Hematopoietic multipotent progenitor cell treated with erythropoietin and hydrocortisone succinate and interleukin-3 and kit ligand, for 8 days (in vitro differentiated cells): ENCODE data around the gene SSH2.
"Not testable (repeated sequence)": the region's sequence is repeated elsewhere in the genome, so short reads cannot be mapped to it uniquely, and the experiment has no call there.

Source experiments
- DNase-seq: peaks from one replicate; pipeline ENCODE4 v3.0.0-alpha.2; 2015

The SSH2 gene

GRCh38 chr17:29929533-29930408 is at the start of gene SSH2:
Gene SSH2, minus strand, starts transcription at chr17:29930228. Its CDS starts 228 bp downstream, at chr17:29930000.
- peak; percentile 93 for DNase-seq

GRCh38 chr17:29977836-29978235 is 47.8 kb upstream of the SSH2 start:
- DNase-seq = no peak

DNA sequence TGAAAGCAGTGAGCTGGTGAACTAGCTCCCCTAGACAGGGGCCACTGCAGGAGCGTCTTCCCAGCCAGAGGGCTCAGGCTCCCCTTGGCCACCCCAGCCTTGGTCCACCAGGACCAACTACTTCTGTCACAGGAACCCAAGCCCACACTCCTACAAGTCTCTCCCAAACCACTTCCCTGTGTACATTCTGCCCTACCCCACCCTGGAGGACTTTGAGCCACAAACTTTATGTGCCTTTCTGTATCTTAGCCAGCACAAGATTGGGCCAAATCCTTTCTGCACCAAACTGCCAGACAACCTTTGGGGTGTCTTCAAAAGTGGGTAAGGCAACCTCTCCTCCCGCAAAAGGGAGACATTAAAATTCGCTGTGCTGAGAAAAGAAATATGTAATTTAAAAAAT is 43.0 kb upstream of the SSH2 start:
- DNase-seq = no peak

GRCh38 chr17:29972277-29972676 is 42.2 kb upstream of the SSH2 start:
- DNase-seq = no peak

DNA sequence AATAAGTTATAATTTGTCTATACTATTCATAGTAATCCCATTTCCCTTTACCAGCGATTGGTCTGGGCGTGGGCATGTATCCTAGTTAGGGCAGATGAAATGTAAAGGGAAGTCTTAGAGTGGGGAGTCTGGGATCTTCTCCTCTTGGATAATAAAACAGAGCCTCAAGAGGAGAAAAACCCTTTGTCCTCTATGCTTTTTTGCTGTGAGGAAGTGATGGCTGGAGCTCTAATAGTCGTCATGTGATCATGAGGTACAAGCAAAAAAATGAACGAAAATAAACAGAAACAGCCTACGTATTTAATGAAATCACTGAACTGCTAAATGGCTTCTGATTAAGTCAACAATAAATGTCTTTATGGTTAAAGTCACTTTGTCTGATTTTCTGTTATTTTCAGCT is 38.2 kb upstream of the SSH2 start:
- DNase-seq = no peak

DNA sequence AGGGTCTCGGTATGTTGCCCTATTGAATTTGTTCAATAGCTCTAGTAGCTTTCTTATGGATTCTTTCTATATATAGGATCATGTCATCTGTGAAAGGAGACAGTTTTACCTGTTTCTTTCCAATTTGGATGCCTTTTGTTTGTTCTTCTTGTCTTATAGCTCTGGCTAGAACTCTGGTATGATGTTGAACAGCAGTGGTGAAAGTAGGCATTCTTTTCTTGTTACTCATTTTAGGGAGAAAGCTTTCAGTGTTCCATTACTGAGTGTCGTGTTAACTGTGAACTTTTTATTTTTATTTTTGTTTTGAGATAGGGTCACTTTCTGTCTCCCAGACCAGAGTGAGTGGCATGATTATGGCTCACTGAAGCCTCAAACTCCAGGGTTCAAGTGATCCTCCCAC is 32.6 kb upstream of the SSH2 start:
- DNase-seq = no peak

DNA sequence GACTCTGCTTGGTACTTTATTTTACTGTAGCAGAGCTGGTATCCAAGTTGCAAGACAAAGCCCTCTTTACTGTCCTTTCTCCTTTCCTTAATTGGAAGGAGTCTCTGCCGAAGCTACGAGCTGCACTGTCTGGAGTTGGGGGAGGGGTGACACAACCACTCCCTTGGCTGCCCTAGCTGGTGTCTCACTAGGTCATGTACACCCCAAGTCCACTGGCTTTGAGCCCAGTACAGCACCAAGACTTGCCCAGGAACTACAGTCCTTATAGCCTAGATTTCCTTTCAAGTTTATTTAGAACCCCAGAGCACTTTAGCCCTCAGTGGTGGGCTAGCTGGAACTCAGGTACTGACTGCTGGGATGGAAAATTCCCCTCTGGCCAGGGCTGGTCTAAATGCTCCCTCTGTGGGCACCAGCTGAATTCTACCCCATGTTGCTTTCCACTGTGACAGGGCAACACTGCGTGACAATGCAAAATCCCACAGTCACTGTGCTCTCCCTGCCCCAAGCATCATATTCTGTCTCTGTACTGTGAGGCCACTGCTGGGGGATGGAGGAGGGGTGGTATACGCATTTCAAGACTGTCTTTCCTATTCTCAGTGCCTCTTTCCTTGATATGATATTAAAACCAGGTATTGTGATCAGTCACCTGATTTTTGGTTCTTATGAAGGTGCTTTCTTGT is 29.8 kb upstream of the SSH2 start:
- DNase-seq = no peak

DNA sequence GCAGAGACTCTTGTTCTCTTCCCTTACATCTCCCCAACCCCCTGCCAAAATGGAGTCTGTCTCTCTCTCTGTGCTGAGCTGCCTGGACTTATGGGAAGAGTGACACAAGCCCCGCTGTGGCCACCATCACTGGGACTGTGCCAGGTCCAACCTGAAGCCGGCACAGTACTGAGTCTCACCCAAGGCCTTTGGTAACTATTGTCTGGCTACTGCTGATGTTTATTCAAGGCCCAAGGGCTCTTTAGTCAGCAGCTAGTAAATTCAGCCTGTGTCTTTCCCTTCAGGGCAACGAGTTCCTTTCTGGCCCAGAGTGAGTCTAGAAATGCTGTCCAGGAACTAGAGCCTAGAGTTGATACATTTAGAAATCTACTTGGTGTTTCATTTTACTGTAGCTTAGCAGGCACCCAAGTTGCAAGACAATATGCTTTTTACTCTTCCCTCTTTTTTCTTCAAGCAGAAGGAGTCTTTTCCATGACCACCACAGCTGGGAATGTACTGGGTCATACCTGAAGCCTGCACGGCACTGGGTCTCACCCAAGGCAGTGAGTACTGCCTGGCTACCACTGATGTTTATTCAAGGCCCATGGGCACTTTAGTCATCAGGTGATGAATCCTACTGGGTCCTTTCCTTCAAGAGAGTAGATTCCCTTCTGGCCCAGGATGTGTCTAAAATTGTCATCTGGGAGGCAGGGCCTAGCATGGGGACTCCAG is 29.1 kb upstream of the SSH2 start:
- DNase-seq = no peak

GRCh38 chr17:29957488-29957887 is 27.5 kb upstream of the SSH2 start:
- DNase-seq = not testable (repeated sequence)

- no peak for DNase-seq
Measured at GRCh38 chr17:29956225-29956624, 26.2 kb upstream of the SSH2 start.

- no peak for DNase-seq
Measured at GRCh38 chr17:29954405-29954804, 24.4 kb upstream of the SSH2 start.

- no peak for DNase-seq
Measured at GRCh38 chr17:29949696-29950095, 19.7 kb upstream of the SSH2 start.

- peak; percentile 48 for DNase-seq
Measured at GRCh38 chr17:29948448-29949215, 18.6 kb upstream of the SSH2 start.

DNA sequence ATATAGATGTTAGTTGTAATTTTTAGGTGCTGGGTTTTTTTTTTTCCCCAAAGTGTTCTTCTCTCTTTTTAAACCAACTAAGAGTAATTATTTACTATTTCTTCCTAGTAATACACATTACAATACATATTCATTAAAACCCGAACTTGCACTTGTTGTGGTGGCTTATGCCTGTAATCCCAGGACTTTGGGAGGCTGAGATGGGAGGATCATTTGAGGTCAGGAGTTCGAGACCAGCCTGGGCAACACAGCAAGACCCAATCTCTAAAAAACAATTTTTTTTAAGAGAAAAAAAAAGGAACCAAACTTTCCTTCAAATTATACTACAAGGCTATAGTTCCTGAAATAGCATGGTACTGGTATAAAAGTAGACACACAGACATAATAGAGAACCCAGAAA is 15.3 kb upstream of the SSH2 start:
- DNase-seq = no peak

DNA sequence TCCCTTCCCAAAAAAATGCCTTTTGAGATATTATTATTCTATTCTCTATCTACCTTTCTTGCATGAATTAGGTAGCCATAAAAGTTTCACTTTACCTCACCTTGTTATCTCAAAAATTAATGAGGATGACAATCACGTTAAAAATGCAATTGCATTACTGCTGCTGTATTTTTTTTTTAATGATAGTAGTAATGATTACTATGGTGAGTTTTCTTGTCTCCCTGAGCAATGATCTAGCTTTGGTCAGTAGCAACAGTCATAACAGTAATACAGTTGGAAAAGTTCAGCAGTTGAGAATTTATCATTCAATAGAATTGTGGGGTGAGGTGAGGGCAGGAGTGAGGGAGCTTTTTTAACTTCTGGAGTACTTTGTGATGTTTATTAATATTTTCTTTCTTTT is 11.3 kb upstream of the SSH2 start, which contains the start of gene EFCAB5:
Gene EFCAB5 (plus strand): TSS at position 301 of the 400 bp plus-strand sequence. CDS start 163 bp downstream, outside the sequence.
- no peak for DNase-seq

DNA sequence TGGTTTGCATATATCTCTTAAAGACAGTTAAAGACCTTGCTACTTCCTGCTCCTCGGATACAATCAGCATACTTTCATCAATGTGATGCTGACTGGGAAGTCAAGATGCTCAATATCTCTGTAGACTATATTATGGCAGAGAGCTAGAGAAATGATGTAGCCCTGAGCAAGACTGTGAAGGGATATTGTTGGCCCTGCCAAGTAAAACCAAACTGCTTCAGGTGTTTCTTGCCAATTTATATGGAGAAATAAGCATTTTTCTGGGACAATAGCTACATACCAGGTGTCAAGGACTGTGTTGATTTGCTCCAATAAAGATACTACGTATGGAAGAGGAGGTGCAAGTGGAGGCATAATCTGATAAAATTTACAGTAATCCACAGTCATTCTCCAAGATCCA is 6.7 kb upstream of the SSH2 start:
- DNase-seq = no peak

GRCh38 chr17:29935909-29936308 is 5.9 kb upstream of the SSH2 start:
- DNase-seq = not testable (repeated sequence)

DNA sequence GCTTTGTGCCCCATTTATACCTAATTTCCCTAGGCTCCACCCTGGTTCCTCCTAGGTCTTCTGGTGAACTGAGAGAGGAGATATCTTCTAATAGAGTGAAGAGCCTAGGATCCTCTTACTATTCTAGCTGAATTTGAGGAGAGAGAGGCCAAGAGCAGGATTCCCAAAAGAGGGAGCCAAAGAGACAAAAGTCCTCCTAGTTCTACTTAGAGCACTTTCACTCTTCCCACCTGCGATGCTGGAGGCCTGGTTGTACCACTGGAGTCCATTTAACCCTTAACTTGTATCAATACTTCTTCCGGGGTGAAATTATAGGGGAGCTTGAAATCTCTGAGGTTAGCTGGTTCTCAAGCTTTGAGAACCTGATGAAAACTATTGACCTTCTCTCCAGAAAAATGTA is 3.4 kb upstream of the SSH2 start:
- DNase-seq = no peak

- peak; percentile 92 for DNase-seq
Measured at GRCh38 chr17:29931231-29931932, 1.4 kb upstream of the SSH2 start.

GRCh38 chr17:29930409-29931010 is 482 bp upstream of the SSH2 start:
- peak; percentile 28 for DNase-seq

GRCh38 chr17:29929006-29929532 is 959 bp downstream of the SSH2 start:
- peak; percentile 62 for DNase-seq
